ENCODE data around the gene NOTCH4.

DNA sequence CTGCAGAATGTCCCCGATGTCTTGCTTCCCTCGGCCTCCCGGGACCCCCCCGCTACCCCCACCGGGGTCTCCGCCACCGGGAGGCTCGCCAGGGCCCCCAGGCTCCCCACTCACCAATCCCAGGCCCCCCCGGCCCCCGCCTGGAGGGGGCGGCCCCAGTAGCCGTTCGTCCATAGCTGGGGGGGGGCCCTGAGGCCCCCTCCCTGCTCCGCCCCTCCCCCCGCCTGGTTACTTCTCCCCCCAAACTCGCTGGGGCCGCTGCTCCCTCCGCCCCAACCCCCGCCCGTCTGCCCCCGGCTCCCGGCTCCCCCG is 34.2 kb downstream of the NOTCH4 start:
- TF ChIP-seq CTCF (conservative IDR thresholded peaks at IDR 0.05; ENCODE audit: low read length), result no peak
- no peak for TF ChIP-seq EZH2phosphoT487 (IDR thresholded peaks at IDR 0.05; ENCODE audit: borderline replicate concordance)
